Retinal pigment epithelial cell (primary cell): Measurements from ENCODE around the gene RPS14.
A peak's percentile ranks its signal among the peaks of the same experiment; 100 is the strongest.

Experiments
- DNase-seq: peaks from one replicate; pipeline ENCODE4 v3.0.0-alpha.2; 2010; ENCODE audit warnings: low read depth
- H3K4me3 ChIP-seq: 2 replicates; pipeline ENCODE4 v1.5.1; 2011; ENCODE audit warnings: mild to moderate bottlenecking, low read length, control low read depth, moderate library complexity
- CTCF ChIP-seq: conservative IDR thresholded peaks from 2 replicates; pipeline ENCODE4 v1.5.1; 2011; ENCODE audit warnings: low read depth, low read length, control low read depth, inconsistent platforms

Gene RPS14

GRCh38 chr5:150440948-150441812 lies 8.4 kb downstream of the RPS14 start:
- no peak overlapping the region for H3K4me3 ChIP-seq
- no peak for DNase-seq
- no peak for TF ChIP-seq CTCF

- H3K4me3 ChIP-seq: no peak overlapping the region
- DNase-seq: no peak
- TF ChIP-seq CTCF: peak; percentile 70
Measured at GRCh38 chr5:150438873-150439546, 10.5 kb downstream of the RPS14 start.

- peak; percentile 36 for DNase-seq
- no peak overlapping the region for H3K4me3 ChIP-seq
- peak; percentile 73 for TF ChIP-seq CTCF
Measured at GRCh38 chr5:150436141-150436680, 13.3 kb downstream of the RPS14 start.

GRCh38 chr5:150434464-150434863 lies 15.1 kb downstream of the RPS14 start:
- DNase-seq: no peak
- TF ChIP-seq CTCF: no peak
- no peak overlapping the region for H3K4me3 ChIP-seq

GRCh38 chr5:150431574-150431973 lies 18.0 kb downstream of the RPS14 start:
- DNase-seq: no peak
- H3K4me3 ChIP-seq: no peak overlapping the region

GRCh38 chr5:150431048-150431447 lies 18.5 kb downstream of the RPS14 start:
- TF ChIP-seq CTCF: no peak
- DNase-seq: no peak
- H3K4me3 ChIP-seq: no peak overlapping the region

More at GRCh38 chr5:150431574-150431973, 18.0 kb downstream of the RPS14 start:
- no peak for TF ChIP-seq CTCF
